Endothelial cell of umbilical vein (primary cell): Measurements from ENCODE around the gene IGFL1. TPM values are rescaled to one million over a fixed set of nuclear protein-coding genes. Genes with fewer than 3 reads are reported as not detected.

Experiments used
- BruUV-seq: library from RNA; stranded (reverse); fragments of 400-500 nt; replicated peaks from 2 replicates; lab custom pipeline; 2021; lab: Mats Ljungman, UMichigan
- CTCF ChIA-PET: fragments of 300-600, 350-600 bp; sonication (Branson Sonifier 250); formaldehyde crosslinking; loops from one replicate; lab custom pipeline; 2021; ENCODE audit warnings: antibody characterized with exemption, inconsistent platforms; lab: Charles Lee
- POLR2A ChIA-PET: fragments of 300-600, 350-600 bp; sonication (Branson Sonifier 250); formaldehyde crosslinking; loops from one replicate; lab custom pipeline; 2021; ENCODE audit warnings: antibody characterized with exemption, inconsistent platforms; lab: Charles Lee
- DNase-seq: peaks from one replicate; pipeline ENCODE4 v3.0.0-alpha.2; 2011; ENCODE audit warnings: low read depth, low spot score
- FAIRE-seq: peaks from 2 replicates; lab custom pipeline; 2011; peaks lifted over from hg19 to GRCh38; lab: Jason Lieb, UNC
- H2AFZ ChIP-seq: 2 replicates; pipeline ENCODE4 v1.6.0; 2012; ENCODE audit warnings: low read depth, low read length, control low read depth, inconsistent platforms
- H3K27ac ChIP-seq: 2 replicates; pipeline ENCODE4 v1.5.1; 2011; ENCODE audit warnings: low read depth, mild to moderate bottlenecking, control low read depth, low read length, moderate library complexity; ENCODE audit not compliant: insufficient read depth
- H3K27me3 ChIP-seq, 2 experiments: 2 replicates each; pipeline versions ENCODE4 v1.6.0 to v1.6.1; 2011; ENCODE audit warnings: low read length in 2 of 2, mixed read lengths in 1 of 2; ENCODE audit not compliant: control insufficient read depth in 2 of 2, insufficient read depth in 2 of 2
- H3K36me3 ChIP-seq, 2 experiments: 2 replicates in 1 of 2; 3 replicates in 1 of 2; pipeline ENCODE4 v1.5.1; 2011; ENCODE audit warnings: low read length in 2 of 2, mild to moderate bottlenecking in 1 of 2, moderate library complexity in 1 of 2; ENCODE audit not compliant: control insufficient read depth in 2 of 2, insufficient read depth in 2 of 2; ENCODE audit errors: extremely low read depth in 1 of 2
- H3K4me1 ChIP-seq: 3 replicates; pipeline ENCODE4 v1.5.1; 2011; ENCODE audit warnings: mild to moderate bottlenecking, low read length; ENCODE audit not compliant: control insufficient read depth, insufficient read depth; ENCODE audit errors: extremely low read depth
- H3K4me2 ChIP-seq: 2 replicates; pipeline ENCODE4 v1.6.1; 2011; ENCODE audit warnings: low read length, control low read depth, mixed read lengths; ENCODE audit not compliant: insufficient read depth
- H3K4me3 ChIP-seq, 3 experiments: fragments of 200-600 bp in 1 of 3; sonication (generic), shearing (Covaris generic) in 1 of 3; replicated peaks in 1 of 3; 2 replicates each; pipeline ENCODE4 v1.5.1; 2011 to 2016; ENCODE audit warnings: control low read depth in 3 of 3, low read length in 3 of 3, mild to moderate bottlenecking in 2 of 3, inconsistent platforms in 1 of 3, low read depth in 1 of 3, moderate library complexity in 1 of 3; ENCODE audit not compliant: insufficient read depth in 1 of 3
- H3K79me2 ChIP-seq: 2 replicates; pipeline ENCODE4 v1.6.0; 2012; ENCODE audit warnings: low read length, inconsistent platforms; ENCODE audit not compliant: control insufficient read depth, insufficient read depth
- H3K9ac ChIP-seq: replicated peaks from 2 replicates; pipeline ENCODE3; 2011; ENCODE audit warnings: low read length, control low read depth; ENCODE audit not compliant: insufficient read depth; ENCODE audit errors: extremely low read depth
- H3K9me1 ChIP-seq: replicated peaks from 3 replicates; pipeline ENCODE4 v1.6.0; 2011; ENCODE audit warnings: mild to moderate bottlenecking, low read length; ENCODE audit not compliant: control insufficient read depth, insufficient read depth; ENCODE audit errors: extremely low read depth
- H3K9me3 ChIP-seq: replicated peaks from 2 replicates; pipeline ENCODE4 v1.5.1; 2012; ENCODE audit warnings: low read length, inconsistent platforms; ENCODE audit not compliant: control insufficient read depth, insufficient read depth
- H4K20me1 ChIP-seq: replicated peaks from 2 replicates; pipeline ENCODE3; 2011; ENCODE audit warnings: mild to moderate bottlenecking, low read length; ENCODE audit not compliant: control insufficient read depth, insufficient read depth; ENCODE audit errors: extremely low read depth
- EZH2 ChIP-seq: IDR thresholded peaks from 2 replicates; pipeline ENCODE4 v1.6.1; 2012; ENCODE audit warnings: borderline replicate concordance, low read depth, mild to moderate bottlenecking, moderate library complexity, low read length, inconsistent platforms; ENCODE audit not compliant: severe bottlenecking
- GATA2 ChIP-seq: IDR thresholded peaks from 2 replicates; pipeline ENCODE4 v1.7.0; 2011; ENCODE audit warnings: low read depth, mild to moderate bottlenecking, moderate library complexity, mixed read lengths, low read length; ENCODE audit not compliant: insufficient read length, insufficient read depth
- MYC ChIP-seq: IDR thresholded peaks from one replicate; pipeline ENCODE4 v1.6.1; 2011; ENCODE audit warnings: mild to moderate bottlenecking, low read depth, low read length
- dilution Hi-C: fragments of 300-500 bp; cut with MboI; formaldehyde crosslinking; loops from one replicate; pipeline ENCODE4 v1.15.0; 2019; ENCODE audit warnings: low sequenced_read_pairs; ENCODE audit not compliant: extremely low pct_ligation_motif_present
- intact Hi-C: fragments of 100-400 bp; cut with micrococcal nuclease; formaldehyde crosslinking; loops from one replicate; pipeline ENCODE4 v1.10.0; 2022
- polyA plus RNA-seq, 4 experiments: library from polyadenylated mRNA; depleted of rRNA in 3 of 4; stranded (reverse) in 3 of 4; unstranded in 1 of 4; fragments of >200 nt; gene quantifications; 2 replicates each; pipeline versions ENCODE4 v1.2.1 to v1.2.3, GENCODE V29; 2011 to 2012; ENCODE audit warnings: missing spikeins in 1 of 4
- total RNA-seq: library from RNA; stranded (reverse); gene quantifications from 2 replicates; pipeline ENCODE4 v1.2.3, GENCODE V29; 2021

IGFL1 gene
- total and polyA plus RNA-seq, 2 donors (not counting 3 experiments of a cell fraction or from before 2014, with no cell fraction given), result not detected

DNA sequence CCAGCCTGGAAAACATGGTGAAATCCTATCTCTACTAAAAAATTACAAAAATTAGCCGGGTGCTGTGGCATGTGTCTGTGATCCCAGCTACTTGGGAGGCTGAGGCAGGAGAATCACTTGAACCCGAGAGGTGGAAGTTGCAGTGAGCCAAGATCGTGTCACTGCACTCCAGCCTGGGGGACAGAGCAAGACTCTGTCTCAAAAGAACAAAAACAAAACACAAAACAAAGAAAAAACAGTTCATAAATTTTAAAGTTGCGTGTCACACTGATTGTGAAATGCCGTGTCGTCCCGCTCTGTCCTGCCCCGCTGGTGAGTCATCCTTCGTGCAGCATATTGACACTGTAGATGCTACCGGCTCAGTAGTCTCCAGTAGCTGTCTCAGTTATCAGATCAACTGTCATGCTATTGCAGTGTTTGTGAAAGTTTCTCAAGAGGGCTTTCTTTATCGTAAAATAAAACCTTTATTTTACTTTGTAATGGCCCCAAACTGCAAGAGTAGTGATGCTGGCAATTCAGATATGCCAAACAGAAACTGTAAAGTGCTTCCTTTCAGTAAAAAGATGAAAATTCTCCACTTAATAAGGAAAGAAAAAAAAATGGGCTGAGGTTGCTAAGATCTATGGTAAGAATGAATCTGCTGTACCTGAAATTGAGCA, 36.4 kb upstream of the IGFL1 start:
- H3K9me3 ChIP-seq, result no peaks in the 10 kb centered on the region
- no TSS peak for BruUV-seq
- dilution Hi-C loops (no loop called here), intact Hi-C loops (no loop called here)
- H3K4me2 ChIP-seq, result no peak overlapping the region
- H3K36me3 ChIP-seq, result no peaks in the 10 kb centered on the region
- H3K9ac ChIP-seq, result no peak overlapping the region
- FAIRE-seq (no peak), DNase-seq (no peak)
- no peaks in the 10 kb centered on the region for H3K4me1 ChIP-seq
- ChIA-PET POLR2A (no interaction called here), CTCF (interaction anchor here (1.1 to 5.3 kb wide), 4 partner anchors 72 to 164 kb away, joined by 3 to 199 read pairs (median 10); no protein-coding TSS in a partner anchor)
- H3K27me3 ChIP-seq, result peaks cover 3 to 19% of the 10 kb centered on the region in 2 experiments
- H3K27ac ChIP-seq, result no peak overlapping the region
- no peak for TF ChIP-seq MYC
- H3K9me1 ChIP-seq, result no peaks in the 10 kb centered on the region
- H3K79me2 ChIP-seq, result no peaks in the 10 kb centered on the region
- no peaks in the 10 kb centered on the region for H4K20me1 ChIP-seq
- no peak overlapping the region for H3K4me3 ChIP-seq
- no peak overlapping the region for H2AFZ ChIP-seq

DNA sequence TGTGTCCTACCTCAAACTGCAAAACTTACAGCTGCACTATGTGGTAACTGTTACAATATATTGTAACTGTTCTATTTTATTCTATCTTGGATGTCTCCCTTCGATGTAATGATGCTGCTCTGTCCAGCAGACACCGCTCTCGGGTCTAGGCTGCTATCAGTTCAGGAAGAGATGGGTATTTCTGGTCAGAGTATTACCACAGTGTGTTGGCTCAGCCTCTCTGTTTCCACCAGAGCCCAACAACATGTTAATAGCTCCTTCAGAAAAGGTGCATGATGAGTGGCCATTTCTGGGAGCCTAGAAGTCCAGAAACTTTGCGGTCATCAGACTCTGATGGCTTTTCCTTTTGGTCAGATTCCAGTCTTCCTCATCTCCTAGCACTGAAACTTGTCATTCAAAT, 35.9 kb upstream of the IGFL1 start:
- H3K4me3 ChIP-seq, result no peak overlapping the region
- no peaks in the 10 kb centered on the region for H3K9me3 ChIP-seq
- H3K36me3 ChIP-seq, result no peaks in the 10 kb centered on the region
- H3K27ac ChIP-seq, result no peak overlapping the region
- intact Hi-C loops, result no loop called here
- no peak overlapping the region for H2AFZ ChIP-seq
- H3K79me2 ChIP-seq, result no peaks in the 10 kb centered on the region
- no peaks in the 10 kb centered on the region for H3K4me1 ChIP-seq
- dilution Hi-C loops, result no loop called here
- no peak for DNase-seq
- POLR2A ChIA-PET, result no interaction called here
- H3K27me3 ChIP-seq, result peaks cover 3 to 19% of the 10 kb centered on the region in 2 experiments
- H3K9ac ChIP-seq, result no peak overlapping the region
- TF ChIP-seq GATA2 (no peak), EZH2 (no peak)
- no peak for FAIRE-seq
- no TSS peak for BruUV-seq
- no peaks in the 10 kb centered on the region for H3K9me1 ChIP-seq
- H3K4me2 ChIP-seq, result no peak overlapping the region
- CTCF ChIA-PET, result interaction anchor here (0.6 to 3.2 kb wide), 5 partner anchors 67 to 165 kb away, joined by 3 to 16 read pairs (median 3); no protein-coding TSS in a partner anchor
- no peaks in the 10 kb centered on the region for H4K20me1 ChIP-seq
